GM23338 (cell line): ENCODE data around the gene SARM1. TPM values are rescaled to one million over a fixed set of nuclear protein-coding genes. Genes with fewer than 3 reads are reported as not detected.

Source experiments
- ATAC-seq: fragments of 200-7000 bp; cut with Tn5 transposase; 3 replicates; pipeline ENCODE4 v1.9.1; 2020
- DNase-seq: peaks from one replicate; pipeline ENCODE4 v3.0.0-alpha.2; 2015; ENCODE audit warnings: low spot score
- H2AFZ ChIP-seq: fragments of 200-600 bp; sonication (generic); 2 replicates; pipeline ENCODE4 v1.8.0; 2016; ENCODE audit warnings: antibody characterized with exemption, mild to moderate bottlenecking, moderate library complexity
- H3F3A ChIP-seq: fragments of 200-600 bp; sonication (generic); replicated peaks from 2 replicates; pipeline ENCODE4 v1.8.0; 2017; ENCODE audit warnings: antibody characterized with exemption, mixed run types, low read depth
- H3K27ac ChIP-seq: fragments of 200-600 bp; sonication (generic); 2 replicates; pipeline ENCODE4 v1.6.1; 2016; ENCODE audit warnings: low read depth
- H3K27me3 ChIP-seq: fragments of 200-600 bp; sonication (generic); 2 replicates; pipeline ENCODE4 v1.8.0; 2016; ENCODE audit warnings: mild to moderate bottlenecking, mixed run types, moderate library complexity; ENCODE audit not compliant: insufficient read depth
- H3K36me3 ChIP-seq: fragments of 200-600 bp; sonication (generic); 2 replicates; pipeline ENCODE4 v1.8.0; 2016; ENCODE audit warnings: mild to moderate bottlenecking; ENCODE audit not compliant: insufficient read depth
- H3K4me1 ChIP-seq: fragments of 200-600 bp; sonication (generic); 2 replicates; pipeline ENCODE4 v1.8.0; 2016; ENCODE audit warnings: mild to moderate bottlenecking, moderate library complexity; ENCODE audit not compliant: insufficient read depth
- H3K4me2 ChIP-seq: fragments of 200-600 bp; sonication (generic); 2 replicates; pipeline ENCODE4 v1.7.1; 2017; ENCODE audit warnings: mixed run types
- H3K4me3 ChIP-seq: fragments of 200-600 bp; sonication (generic); 2 replicates; pipeline ENCODE4 v1.6.1; 2016; ENCODE audit warnings: mixed run types
- H3K79me2 ChIP-seq: fragments of 200-600 bp; sonication (generic); replicated peaks from 2 replicates; pipeline ENCODE4 v1.8.0; 2017; ENCODE audit warnings: mild to moderate bottlenecking; ENCODE audit not compliant: insufficient read depth
- H3K9me2 ChIP-seq: fragments of 200-600 bp; sonication (generic); 2 replicates; pipeline ENCODE4 v1.8.0; 2017; ENCODE audit not compliant: insufficient read depth
- H4K20me1 ChIP-seq: fragments of 200-600 bp; sonication (generic); replicated peaks from 2 replicates; pipeline ENCODE4 v1.8.0; 2017; ENCODE audit warnings: mild to moderate bottlenecking; ENCODE audit not compliant: insufficient read depth
- H3K27ac Mint-ChIP-seq: 2 replicates; pipeline ENCODE4 v1.8.0; 2020; ENCODE audit warnings: inconsistent platforms, mild to moderate bottlenecking, moderate library complexity, mixed read lengths
- H3K27me3 Mint-ChIP-seq: 3 replicates; pipeline ENCODE4 v1.8.0; 2022; ENCODE audit warnings: low read depth, mild to moderate bottlenecking, moderate library complexity, mixed read lengths, inconsistent platforms; ENCODE audit not compliant: insufficient read depth, poor library complexity
- H3K36me3 Mint-ChIP-seq: 3 replicates; pipeline ENCODE4 v1.8.0; 2021; ENCODE audit warnings: low read depth, mild to moderate bottlenecking, inconsistent platforms, moderate library complexity, mixed read lengths
- H3K4me1 Mint-ChIP-seq: 3 replicates; pipeline ENCODE4 v1.8.0; 2020; ENCODE audit warnings: mild to moderate bottlenecking, inconsistent platforms, mixed read lengths
- H3K4me3 Mint-ChIP-seq: 3 replicates; pipeline ENCODE4 v1.8.0; 2021; ENCODE audit warnings: moderate library complexity, mild to moderate bottlenecking, inconsistent platforms, mixed read lengths
- H3K9me3 Mint-ChIP-seq: 3 replicates; pipeline ENCODE4 v1.8.0; 2020; ENCODE audit warnings: moderate library complexity, mild to moderate bottlenecking, inconsistent platforms, mixed read lengths
- CREB1 ChIP-seq: fragments of 250-450 bp; sonication (Bioruptor Pico); IDR thresholded peaks from 2 replicates; pipeline ENCODE4 v1.5.0; 2020; ENCODE audit warnings: low read depth, mild to moderate bottlenecking, moderate library complexity
- CTCF ChIP-seq, 2 experiments: fragments of 200-600 bp in 1 of 2; sonication (generic) in 1 of 2; conservative IDR thresholded peaks; 2 replicates each; pipeline versions ENCODE4 v1.5.1 to v1.6.1; 2016 to 2017; ENCODE audit warnings: antibody characterized with exemption in 2 of 2, low read depth in 2 of 2, mild to moderate bottlenecking in 2 of 2, moderate library complexity in 1 of 2
- EZH2 ChIP-seq: fragments of 200-600 bp; sonication (generic); IDR thresholded peaks from one replicate; pipeline ENCODE4 v1.8.0; 2017; ENCODE audit warnings: antibody characterized with exemption, mild to moderate bottlenecking, low read depth; ENCODE audit not compliant: unreplicated experiment
- EZH2phosphoT487 ChIP-seq: fragments of 200-600 bp; sonication (generic); IDR thresholded peaks from one replicate; pipeline ENCODE4 v1.8.1; 2018; ENCODE audit warnings: antibody characterized with exemption; ENCODE audit not compliant: unreplicated experiment
- JUNB ChIP-seq: IDR thresholded peaks from one replicate; pipeline ENCODE4 v1.6.1; 2016; ENCODE audit warnings: antibody characterized with exemption; ENCODE audit not compliant: unreplicated experiment
- NANOG ChIP-seq: IDR thresholded peaks from 2 replicates; pipeline ENCODE4 v1.6.1; 2016; ENCODE audit warnings: antibody characterized with exemption, borderline replicate concordance
- POLR2AphosphoS5 ChIP-seq: IDR thresholded peaks from 2 replicates; pipeline ENCODE4 v1.6.1; 2016; ENCODE audit warnings: antibody characterized with exemption, low read depth
- STAT1 ChIP-seq: IDR thresholded peaks from one replicate; pipeline ENCODE4 v1.6.1; 2016; ENCODE audit warnings: antibody characterized with exemption; ENCODE audit not compliant: unreplicated experiment
- ZNF114 ChIP-seq: fragments of 250-450 bp; sonication (Bioruptor Pico); IDR thresholded peaks from 2 replicates; pipeline ENCODE4 v1.5.0; 2020; ENCODE audit warnings: mild to moderate bottlenecking, moderate library complexity
- ZNF331 ChIP-seq: fragments of 250-450 bp; sonication (Bioruptor Pico); IDR thresholded peaks from 2 replicates; pipeline ENCODE4 v1.5.0; 2020; ENCODE audit warnings: low read depth, mild to moderate bottlenecking, moderate library complexity
- ZNF462 ChIP-seq: fragments of 250-450 bp; sonication (Bioruptor Pico); IDR thresholded peaks from 2 replicates; pipeline ENCODE4 v1.5.0; 2020; ENCODE audit warnings: mild to moderate bottlenecking, moderate library complexity
- polyA plus RNA-seq: library from polyadenylated mRNA; unstranded; fragments of >200 nt; fragmentation: Nextera tagmentation; extraction: Ambion mirVana; gene quantifications from 2 replicates; pipeline ENCODE4 v1.2.1, GENCODE V29; 2016
- total RNA-seq: library from RNA; depleted of rRNA; stranded (reverse); fragments of >200 nt; shearing (Covaris generic); gene quantifications from 2 replicates; pipeline ENCODE4 v1.2.3, GENCODE V29; 2014
- TF ChIP-seq, protein P1 (sequence below): IDR thresholded peaks from 2 replicates; pipeline ENCODE4 v1.6.1; 2016; ENCODE audit warnings: antibody characterized with exemption

The SARM1 gene
- total and polyA plus RNA-seq, 2 experiments from 2014 or later: 0.89 to 15.3 TPM

GRCh38 chr17:28449859-28450258 is 78.4 kb downstream of the SARM1 start:
- Histone ChIP-seq H3K4me2 (no peak overlapping the region), H3K27ac (no peak overlapping the region), H3K4me1 (no peaks in the 10 kb centered on the region), H4K20me1 (no peaks in the 10 kb centered on the region), H3K27me3 (no peaks in the 10 kb centered on the region), H3K79me2 (no peaks in the 10 kb centered on the region), H3F3A (no peaks in the 10 kb centered on the region), H3K36me3 (no peaks in the 10 kb centered on the region), H2AFZ (no peak overlapping the region), H3K9me2 (no peaks in the 10 kb centered on the region), H3K4me3 (no peak overlapping the region)
- TF ChIP-seq ZNF331 (no peak), STAT1 (no peak), CREB1 (CRISPR knock-in tag) (no peak), POLR2AphosphoS5 (no peak), EZH2 (no peak), NANOG (no peak), JUNB (no peak), ZNF114 (CRISPR knock-in tag) (no peak), EZH2phosphoT487 (no peak), CTCF (conservative IDR thresholded peaks at IDR 0.05; ENCODE audit: low read depth in 2 of 2) (no peak), ZNF462 (no peak)
- TF ChIP-seq, protein P1, sequence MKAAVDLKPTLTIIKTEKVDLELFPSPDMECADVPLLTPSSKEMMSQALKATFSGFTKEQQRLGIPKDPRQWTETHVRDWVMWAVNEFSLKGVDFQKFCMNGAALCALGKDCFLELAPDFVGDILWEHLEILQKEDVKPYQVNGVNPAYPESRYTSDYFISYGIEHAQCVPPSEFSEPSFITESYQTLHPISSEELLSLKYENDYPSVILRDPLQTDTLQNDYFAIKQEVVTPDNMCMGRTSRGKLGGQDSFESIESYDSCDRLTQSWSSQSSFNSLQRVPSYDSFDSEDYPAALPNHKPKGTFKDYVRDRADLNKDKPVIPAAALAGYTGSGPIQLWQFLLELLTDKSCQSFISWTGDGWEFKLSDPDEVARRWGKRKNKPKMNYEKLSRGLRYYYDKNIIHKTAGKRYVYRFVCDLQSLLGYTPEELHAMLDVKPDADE: no peak
- no peak overlapping the region for H3K4me3 Mint-ChIP-seq
- no peaks in the 10 kb centered on the region for H3K27me3 Mint-ChIP-seq
- ATAC-seq: no peak
- peaks cover 8% of the 10 kb centered on the region; the same call in 2 of the 3 replicates for H3K9me3 Mint-ChIP-seq
- H3K36me3 Mint-ChIP-seq: no peaks in the 10 kb centered on the region
- DNase-seq: no peak
- 0 out of 3 replicates have a peak, but pooled peaks cover 2% of the 10 kb centered on the region for H3K4me1 Mint-ChIP-seq
- H3K27ac Mint-ChIP-seq: no peak overlapping the region
